Upper lobe of right lung (tissue), 1 donor: ENCODE data around the gene COL5A1. TPM values are rescaled to one million over a fixed set of nuclear protein-coding genes. Genes with fewer than 3 reads are reported as not detected.
A peak's percentile ranks its signal among the peaks of the same experiment; 100 is the strongest.

Experiments used
- ATAC-seq: fragments of 200-7000 bp; cut with Tn5 transposase; one replicate; pipeline ENCODE4 v1.9.1; 2020; ENCODE audit warnings: mild to moderate bottlenecking, moderate library complexity
- DNase-seq: peaks from one replicate; pipeline ENCODE4 v3.0.0-alpha.2; 2020
- H3K27ac ChIP-seq: fragments of 200-600 bp; one replicate; pipeline ENCODE4 v1.8.0; 2022
- H3K27me3 ChIP-seq: fragments of 200-600 bp; one replicate; pipeline ENCODE4 v1.8.0; 2022; ENCODE audit warnings: mild to moderate bottlenecking
- H3K36me3 ChIP-seq: fragments of 200-600 bp; one replicate; pipeline ENCODE4 v1.8.0; 2022
- H3K4me1 ChIP-seq: fragments of 200-600 bp; one replicate; pipeline ENCODE4 v1.8.0; 2022
- H3K4me3 ChIP-seq: fragments of 200-600 bp; one replicate; pipeline ENCODE4 v1.8.0; 2022; ENCODE audit warnings: mild to moderate bottlenecking
- H3K9me3 ChIP-seq: fragments of 200-600 bp; one replicate; pipeline ENCODE4 v1.8.0; 2022
- intact Hi-C: fragments of 100-400 bp; cut with DNase I; formaldehyde crosslinking; loops from one replicate; pipeline ENCODE4 v1.11.0; 2022
- total RNA-seq: library from RNA; stranded (reverse); fragmentation: NEBNext Ultra II Directional; extraction: Animal tissue kit (Norgen Biotek cat#: 25700); gene quantifications from one replicate; pipeline ENCODE4 v1.2.1, GENCODE V29; 2021
- TF ChIP-seq, protein P1 (sequence below): fragments of 200-600 bp; IDR thresholded peaks from one replicate; pipeline ENCODE4 v1.8.0; 2022; ENCODE audit warnings: antibody characterized with exemption
- donor health status: DM: no; HTN: yes; CAD: no; lungs with severe emphysema.

COL5A1 gene
- total RNA-seq, 1 donor from 2014 or later = 37.8 TPM

DNA sequence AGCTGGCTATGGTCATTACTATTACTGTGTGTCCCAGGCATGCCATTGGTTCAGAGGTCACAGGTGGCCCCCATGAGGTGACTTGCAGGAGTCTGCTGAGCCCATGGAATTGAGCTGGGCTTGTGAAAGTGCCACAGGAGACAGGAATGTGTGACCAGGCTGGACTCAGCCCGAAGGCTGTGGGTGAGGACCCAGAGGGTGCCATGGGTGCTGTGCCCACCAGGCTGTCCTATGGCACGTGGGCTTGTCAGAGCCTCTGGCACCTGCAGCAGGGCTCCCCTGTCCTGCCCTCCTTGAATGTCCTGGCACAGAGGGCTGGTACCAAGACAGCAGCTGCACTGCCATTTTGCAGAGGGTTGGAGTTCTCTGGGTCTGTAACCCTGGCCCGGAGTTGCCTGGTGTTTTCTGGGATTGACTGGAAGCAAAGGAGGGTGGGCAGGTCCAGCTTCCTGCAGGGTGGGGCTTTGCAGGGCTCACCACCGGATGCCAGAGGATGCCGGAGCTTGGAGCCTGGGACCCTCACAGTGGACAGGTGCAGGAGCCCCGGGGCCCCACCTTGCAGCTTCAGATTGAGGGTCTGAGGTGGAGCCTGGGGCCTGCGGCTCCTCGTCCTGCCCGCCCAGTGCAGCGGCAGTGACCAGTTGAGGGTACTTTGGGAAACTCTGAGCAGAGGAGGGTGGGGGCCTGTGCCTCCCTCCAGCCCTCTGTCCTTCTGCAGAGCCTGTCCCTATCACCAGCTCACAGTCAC is 14.2 kb downstream of the COL5A1 start:
- H3K27ac ChIP-seq = no peak overlapping the region
- TF ChIP-seq, protein P1, sequence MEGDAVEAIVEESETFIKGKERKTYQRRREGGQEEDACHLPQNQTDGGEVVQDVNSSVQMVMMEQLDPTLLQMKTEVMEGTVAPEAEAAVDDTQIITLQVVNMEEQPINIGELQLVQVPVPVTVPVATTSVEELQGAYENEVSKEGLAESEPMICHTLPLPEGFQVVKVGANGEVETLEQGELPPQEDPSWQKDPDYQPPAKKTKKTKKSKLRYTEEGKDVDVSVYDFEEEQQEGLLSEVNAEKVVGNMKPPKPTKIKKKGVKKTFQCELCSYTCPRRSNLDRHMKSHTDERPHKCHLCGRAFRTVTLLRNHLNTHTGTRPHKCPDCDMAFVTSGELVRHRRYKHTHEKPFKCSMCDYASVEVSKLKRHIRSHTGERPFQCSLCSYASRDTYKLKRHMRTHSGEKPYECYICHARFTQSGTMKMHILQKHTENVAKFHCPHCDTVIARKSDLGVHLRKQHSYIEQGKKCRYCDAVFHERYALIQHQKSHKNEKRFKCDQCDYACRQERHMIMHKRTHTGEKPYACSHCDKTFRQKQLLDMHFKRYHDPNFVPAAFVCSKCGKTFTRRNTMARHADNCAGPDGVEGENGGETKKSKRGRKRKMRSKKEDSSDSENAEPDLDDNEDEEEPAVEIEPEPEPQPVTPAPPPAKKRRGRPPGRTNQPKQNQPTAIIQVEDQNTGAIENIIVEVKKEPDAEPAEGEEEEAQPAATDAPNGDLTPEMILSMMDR = no peak
- no peaks in the 10 kb centered on the region for H3K27me3 ChIP-seq
- ATAC-seq (no peak), DNase-seq (peak; percentile 57)
- H3K9me3 ChIP-seq = no peaks in the 10 kb centered on the region
- H3K36me3 ChIP-seq = no peaks in the 10 kb centered on the region
- H3K4me3 ChIP-seq = no peak overlapping the region
- H3K4me1 ChIP-seq = peaks cover 4% of the 10 kb centered on the region
- intact Hi-C loops = no loop called here

DNA sequence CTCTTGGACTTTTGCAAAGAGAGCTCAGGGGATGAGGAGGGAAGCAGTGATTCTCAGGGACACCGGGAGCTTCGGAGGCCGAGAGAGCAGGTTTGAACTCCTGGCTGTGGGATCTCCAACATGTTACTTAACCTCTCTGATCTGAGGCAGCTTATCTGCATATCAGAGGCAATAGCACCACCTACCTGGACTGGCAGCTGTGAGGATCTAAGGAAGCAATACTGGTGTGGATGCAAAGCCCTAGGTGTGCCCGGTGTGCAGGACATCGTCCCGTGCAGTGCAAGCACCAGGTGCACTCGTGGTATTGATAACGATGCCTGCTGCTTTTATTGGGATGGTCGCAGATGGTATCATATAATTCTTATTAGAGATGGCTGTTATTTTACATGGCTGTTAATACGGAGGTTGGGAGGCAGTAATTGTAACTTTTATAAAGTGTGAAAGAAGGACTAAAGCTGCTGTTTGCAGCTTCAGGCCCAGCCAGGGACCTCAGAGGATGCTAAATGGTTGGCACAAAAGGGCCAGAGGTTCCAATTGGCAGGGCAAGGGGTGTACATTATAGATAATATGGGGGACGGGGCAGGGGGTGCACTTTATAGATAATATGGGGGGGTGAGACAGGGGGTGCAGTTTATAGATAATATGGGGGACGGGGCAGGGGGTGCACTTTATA is 14.9 kb downstream of the COL5A1 start:
- intact Hi-C loops = no loop called here
- H3K36me3 ChIP-seq = no peaks in the 10 kb centered on the region
- DNase-seq = peak; percentile 33

DNA sequence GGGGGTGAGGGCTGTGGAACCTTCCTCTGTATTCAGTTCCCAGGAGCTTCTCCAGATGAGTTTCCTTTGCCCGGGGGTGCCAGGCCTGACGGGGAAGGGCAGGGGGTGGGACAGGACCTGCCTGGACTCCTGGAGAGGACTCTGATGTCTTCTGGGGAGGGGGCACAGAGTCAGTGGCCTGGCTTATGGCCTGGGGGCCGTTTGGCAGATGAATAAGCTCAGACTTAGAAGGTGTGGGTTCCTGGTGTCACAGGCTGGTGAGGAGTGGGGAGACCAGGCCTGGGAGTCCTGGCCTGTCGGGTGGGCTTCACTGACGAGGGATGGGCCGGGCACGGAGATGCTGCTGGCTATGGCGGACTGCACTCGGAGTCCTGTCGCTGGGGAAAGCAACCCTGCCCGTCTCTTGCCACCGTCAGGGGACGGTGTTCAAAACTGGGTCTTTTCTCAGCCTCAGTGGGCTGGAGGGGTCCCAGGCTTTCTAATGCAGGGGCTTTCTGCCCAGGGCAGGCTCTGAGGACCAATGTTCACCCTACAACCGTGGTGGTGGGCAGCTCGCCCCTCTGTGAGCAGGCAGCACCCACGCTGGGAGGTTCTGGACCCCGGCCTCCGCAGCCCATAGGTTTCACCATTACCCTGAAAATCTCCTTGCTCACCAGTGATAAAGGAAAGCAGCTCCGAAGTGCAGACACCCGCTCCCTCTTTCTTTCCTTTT is 16.2 kb downstream of the COL5A1 start:
- H3K9me3 ChIP-seq = no peaks in the 10 kb centered on the region
- peaks cover 6% of the 10 kb centered on the region for H3K4me1 ChIP-seq
- TF ChIP-seq, protein P1 = no peak
- DNase-seq (peak; percentile 36), ATAC-seq (no peak)
- no peak overlapping the region for H3K4me3 ChIP-seq
- no peaks in the 10 kb centered on the region for H3K36me3 ChIP-seq
- intact Hi-C loops = no loop called here
- no peaks in the 10 kb centered on the region for H3K27me3 ChIP-seq
- H3K27ac ChIP-seq = no peak overlapping the region

More for the DNA sequence above, 14.9 kb downstream of the COL5A1 start:
- Histone ChIP-seq H3K9me3 (no peaks in the 10 kb centered on the region), H3K4me1 (peaks cover 4% of the 10 kb centered on the region), H3K27me3 (no peaks in the 10 kb centered on the region), H3K4me3 (no peak overlapping the region), H3K27ac (no peak overlapping the region)
- ATAC-seq = no peak
- TF ChIP-seq, protein P1 = no peak

DNA sequence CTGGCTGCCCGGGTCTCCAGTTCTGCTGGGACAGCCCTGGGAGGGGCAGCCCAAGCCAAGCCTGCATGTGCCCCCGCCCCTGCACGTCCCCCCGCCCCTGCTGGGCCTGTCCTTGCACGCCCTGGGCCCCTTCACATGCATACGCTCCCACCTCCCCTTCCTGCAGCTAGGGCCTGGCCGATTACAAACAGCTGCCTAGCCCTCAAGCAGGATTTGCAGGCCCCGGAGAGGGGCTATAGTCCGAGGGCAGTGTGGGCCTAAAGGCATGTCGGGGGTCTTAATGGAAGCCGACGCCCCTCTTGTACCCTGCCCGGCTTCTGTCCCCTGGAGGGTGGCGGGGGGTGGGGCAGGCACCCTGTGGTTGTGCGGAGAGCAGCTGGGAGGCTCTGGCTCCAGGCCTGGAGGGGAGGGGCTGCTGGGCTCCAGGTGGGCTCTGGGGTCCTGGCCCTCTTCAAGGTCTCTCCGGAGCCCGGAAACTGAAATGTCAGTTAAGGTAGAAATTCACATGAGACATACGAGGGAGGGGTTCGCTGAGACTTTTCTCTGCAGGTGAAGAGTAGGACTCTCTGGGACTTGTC is 16.9 kb downstream of the COL5A1 start:
- Histone ChIP-seq H3K36me3 (no peaks in the 10 kb centered on the region), H3K4me1 (peaks cover 11% of the 10 kb centered on the region), H3K4me3 (no peak overlapping the region), H3K27ac (no peak overlapping the region), H3K27me3 (no peaks in the 10 kb centered on the region), H3K9me3 (no peaks in the 10 kb centered on the region)
- TF ChIP-seq, protein P1 = no peak
- DNase-seq = peak; percentile 57
- no peak for ATAC-seq
- intact Hi-C loops = no loop called here

DNA sequence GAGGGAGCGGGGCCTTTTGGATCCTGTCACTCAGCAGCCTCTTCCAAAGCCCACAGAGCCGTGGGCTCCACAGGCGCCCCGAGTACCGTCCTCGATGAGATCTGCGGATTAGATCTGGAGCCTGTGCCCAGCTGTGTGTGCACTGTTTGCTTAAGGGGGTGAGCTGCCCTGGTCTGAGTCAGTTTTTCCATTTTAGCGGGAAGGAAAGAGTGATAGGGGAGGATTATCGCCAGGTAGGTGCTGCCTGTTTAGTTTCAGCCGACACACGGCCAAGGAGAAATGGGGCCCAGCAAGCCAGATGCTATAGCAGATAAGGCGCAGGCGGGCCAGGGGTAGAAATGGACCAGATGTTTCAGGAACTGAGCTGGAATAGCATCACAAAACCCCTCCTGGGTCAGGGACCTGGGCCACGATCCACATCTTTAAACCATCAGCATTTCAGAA is 18.1 kb downstream of the COL5A1 start:
- Histone ChIP-seq H3K36me3 (no peaks in the 10 kb centered on the region), H3K9me3 (no peaks in the 10 kb centered on the region), H3K27ac (peak overlapping the region; percentile 17), H3K27me3 (no peaks in the 10 kb centered on the region), H3K4me3 (no peak overlapping the region), H3K4me1 (peaks cover 11% of the 10 kb centered on the region)
- intact Hi-C loops = no loop called here
- ATAC-seq = no peak
- TF ChIP-seq, protein P1 = no peak
- peak; percentile 40 for DNase-seq
